MM.1S (cell line): ENCODE data around the gene TRPV5.

ENCODE experiments used
- DNase-seq: peaks from one replicate; pipeline ENCODE4 v3.0.0-alpha.2; 2015
- H2AFZ ChIP-seq: fragments of 300-600 bp; sonication (generic); 2 replicates; pipeline ENCODE4 v1.6.0; 2016; ENCODE audit warnings: antibody characterized with exemption, low read length
- H3F3A ChIP-seq: fragments of 300-600 bp; sonication (generic); 2 replicates; pipeline ENCODE4 v1.6.1; 2016; ENCODE audit warnings: mild to moderate bottlenecking, antibody characterized with exemption, low read length, moderate library complexity, mixed read lengths; ENCODE audit not compliant: insufficient read depth
- H3K27ac ChIP-seq: fragments of 300-600 bp; sonication (generic); 2 replicates; pipeline ENCODE4 v1.5.1; 2016; ENCODE audit warnings: mild to moderate bottlenecking, low read length
- H3K27me3 ChIP-seq: fragments of 300-600 bp; sonication (generic); replicated peaks from 2 replicates; pipeline ENCODE4 v1.6.0; 2016; ENCODE audit warnings: low read length; ENCODE audit not compliant: insufficient read depth
- H3K36me3 ChIP-seq: fragments of 300-600 bp; sonication (generic); replicated peaks from 2 replicates; pipeline ENCODE4 v1.6.1; 2016; ENCODE audit warnings: mild to moderate bottlenecking, low read length, mixed read lengths; ENCODE audit not compliant: insufficient read depth
- H3K4me1 ChIP-seq: fragments of 300-600 bp; sonication (generic); 2 replicates; pipeline ENCODE4 v1.6.1; 2016; ENCODE audit warnings: low read length, mixed read lengths
- H3K4me2 ChIP-seq: fragments of 300-600 bp; sonication (generic); 2 replicates; pipeline ENCODE4 v1.6.0; 2016; ENCODE audit warnings: low read depth, low read length
- H3K4me3 ChIP-seq: fragments of 300-600 bp; sonication (generic); 2 replicates; pipeline ENCODE4 v1.5.1; 2016; ENCODE audit warnings: low read length, mixed read lengths
- H3K79me2 ChIP-seq: fragments of 300-600 bp; sonication (generic); 2 replicates; pipeline ENCODE4 v1.6.1; 2016; ENCODE audit warnings: mixed run types, low read length, mixed read lengths
- H3K9ac ChIP-seq: fragments of 300-600 bp; sonication (generic); 2 replicates; pipeline ENCODE4 v1.6.1; 2016; ENCODE audit warnings: low read length, mixed read lengths
- H3K9me2 ChIP-seq: fragments of 300-600 bp; sonication (generic); replicated peaks from 2 replicates; pipeline ENCODE4 v1.6.1; 2016; ENCODE audit warnings: mild to moderate bottlenecking, low read length, mixed read lengths; ENCODE audit not compliant: insufficient read depth
- H3K9me3 ChIP-seq: fragments of 300-600 bp; sonication (generic); replicated peaks from 2 replicates; pipeline ENCODE4 v1.6.1; 2016; ENCODE audit warnings: mild to moderate bottlenecking, low read length, mixed read lengths; ENCODE audit not compliant: insufficient read depth
- H4K20me1 ChIP-seq: fragments of 300-600 bp; sonication (generic); 2 replicates; pipeline ENCODE4 v1.6.1; 2016; ENCODE audit warnings: mild to moderate bottlenecking, low read length, moderate library complexity, mixed read lengths; ENCODE audit not compliant: insufficient read depth
- CTCF ChIP-seq: fragments of 300-600 bp; sonication (generic); IDR thresholded peaks from 2 replicates; pipeline ENCODE4 v1.5.1; 2016; ENCODE audit warnings: antibody characterized with exemption, low read length, mixed read lengths
- EZH2 ChIP-seq: fragments of 300-600 bp; sonication (generic); optimal IDR thresholded peaks from 2 replicates; pipeline ENCODE3; 2017; ENCODE audit warnings: low read depth, mild to moderate bottlenecking, antibody characterized with exemption, low read length, mixed read lengths
- EZH2phosphoT487 ChIP-seq: fragments of 300-600 bp; sonication (generic); IDR thresholded peaks from 2 replicates; pipeline ENCODE4 v1.6.1; 2018; ENCODE audit warnings: antibody characterized with exemption, low read length

TRPV5 gene

GRCh38 chr7:142864980-142865747 lies 68.4 kb downstream of the TRPV5 start:
- no peaks in the 10 kb centered on the region for H3F3A ChIP-seq
- no peaks in the 10 kb centered on the region for H3K9me3 ChIP-seq
- H3K4me3 ChIP-seq, result no peak overlapping the region
- TF ChIP-seq CTCF (no peak), EZH2 (no peak), EZH2phosphoT487 (no peak)
- no peaks in the 10 kb centered on the region for H3K9me2 ChIP-seq
- H2AFZ ChIP-seq, result no peak overlapping the region
- no peaks in the 10 kb centered on the region for H3K4me1 ChIP-seq
- no peak for DNase-seq
- H4K20me1 ChIP-seq, result no peaks in the 10 kb centered on the region
- H3K9ac ChIP-seq, result no peak overlapping the region
- no peak overlapping the region for H3K27ac ChIP-seq
- peaks cover 44% of the 10 kb centered on the region for H3K27me3 ChIP-seq
- H3K79me2 ChIP-seq, result no peaks in the 10 kb centered on the region
- H3K36me3 ChIP-seq, result no peaks in the 10 kb centered on the region
- no peak overlapping the region for H3K4me2 ChIP-seq

GRCh38 chr7:142863891-142864685 lies 69.5 kb downstream of the TRPV5 start:
- H3K27ac ChIP-seq, result no peak overlapping the region
- no peaks in the 10 kb centered on the region for H3K79me2 ChIP-seq
- H3K4me1 ChIP-seq, result no peaks in the 10 kb centered on the region
- no peaks in the 10 kb centered on the region for H4K20me1 ChIP-seq
- H3K9me3 ChIP-seq, result no peaks in the 10 kb centered on the region
- no peak for DNase-seq
- no peak overlapping the region for H3K4me2 ChIP-seq
- no peak overlapping the region for H2AFZ ChIP-seq
- peaks cover 44% of the 10 kb centered on the region for H3K27me3 ChIP-seq
- H3K4me3 ChIP-seq, result no peak overlapping the region
- H3F3A ChIP-seq, result no peaks in the 10 kb centered on the region
- TF ChIP-seq CTCF, result no peak
- TF ChIP-seq EZH2phosphoT487, result no peak
- TF ChIP-seq EZH2, result no peak
- H3K36me3 ChIP-seq, result no peaks in the 10 kb centered on the region
- H3K9ac ChIP-seq, result no peak overlapping the region
- no peaks in the 10 kb centered on the region for H3K9me2 ChIP-seq

- Histone ChIP-seq H3K4me1 (no peaks in the 10 kb centered on the region), H3K27me3 (peaks cover 35% of the 10 kb centered on the region; the same call in 1 of the 2 replicates), H3K9me2 (no peaks in the 10 kb centered on the region), H3K36me3 (no peaks in the 10 kb centered on the region), H3K9ac (no peak overlapping the region), H3K4me3 (no peak overlapping the region), H3K27ac (no peak overlapping the region), H3K4me2 (no peak overlapping the region), H3K79me2 (no peaks in the 10 kb centered on the region), H3F3A (no peaks in the 10 kb centered on the region), H3K9me3 (no peaks in the 10 kb centered on the region), H2AFZ (no peak overlapping the region), H4K20me1 (no peaks in the 10 kb centered on the region)
- no peak for DNase-seq
- TF ChIP-seq EZH2 (no peak), EZH2phosphoT487 (no peak), CTCF (no peak)
These were observed 70.7 kb downstream of the TRPV5 start for GRCh38 chr7:142862786-142863400.
